Smooth muscle cell (in vitro differentiated cells): ENCODE measurements around the gene FUOM. TPM values are rescaled to one million over a fixed set of nuclear protein-coding genes. Genes with fewer than 3 reads are reported as not detected.

ENCODE experiments used
- DNase-seq: peaks from one replicate; lab custom pipeline; 2025; ENCODE audit not compliant: unreplicated experiment; lab: John Stamatoyannopoulos, UW
- H2AFZ ChIP-seq: fragments of 200-600 bp; sonication (generic); 2 replicates; pipeline ENCODE4 v1.6.0; 2016; ENCODE audit warnings: antibody characterized with exemption, low read depth, mild to moderate bottlenecking
- H3F3A ChIP-seq: fragments of 200-600 bp; sonication (generic); 2 replicates; pipeline ENCODE4 v1.6.0; 2017; ENCODE audit warnings: antibody characterized with exemption, low read depth
- H3K27ac ChIP-seq: fragments of 200-600 bp; sonication (generic); 2 replicates; pipeline ENCODE4 v1.5.1; 2016; ENCODE audit warnings: low read depth, mild to moderate bottlenecking
- H3K27me3 ChIP-seq: fragments of 200-600 bp; sonication (generic); 2 replicates; pipeline ENCODE4 v1.6.1; 2016; ENCODE audit warnings: low read depth, mild to moderate bottlenecking
- H3K36me3 ChIP-seq: fragments of 200-600 bp; sonication (generic); 2 replicates; pipeline ENCODE4 v1.5.1; 2016; ENCODE audit warnings: low read depth
- H3K4me1 ChIP-seq: fragments of 200-600 bp; sonication (generic); 2 replicates; pipeline ENCODE4 v1.5.1; 2016; ENCODE audit warnings: low read depth
- H3K4me2 ChIP-seq: fragments of 200-600 bp; sonication (generic); 2 replicates; pipeline ENCODE4 v1.6.0; 2016; ENCODE audit warnings: mild to moderate bottlenecking
- H3K4me3 ChIP-seq: fragments of 200-600 bp; sonication (generic); 2 replicates; pipeline ENCODE4 v1.5.1; 2016; ENCODE audit warnings: mild to moderate bottlenecking
- H3K79me2 ChIP-seq: fragments of 200-600 bp; sonication (generic); 2 replicates; pipeline ENCODE4 v1.6.0; 2016; ENCODE audit warnings: low read depth, mild to moderate bottlenecking
- H3K9ac ChIP-seq: fragments of 200-600 bp; sonication (generic); 2 replicates; pipeline ENCODE4 v1.6.0; 2016; ENCODE audit warnings: low read depth
- H3K9me3 ChIP-seq: fragments of 200-600 bp; sonication (generic); replicated peaks from 2 replicates; pipeline ENCODE4 v1.5.1; 2016; ENCODE audit warnings: low read depth
- H4K20me1 ChIP-seq: fragments of 200-600 bp; sonication (generic); 2 replicates; pipeline ENCODE4 v1.6.0; 2016; ENCODE audit warnings: low read depth
- WGBS: methylation state at CpG from one replicate; pipeline ENCODE4 v1.1.7; 2016; ENCODE audit warnings: low lambda C conversion rate; 5-methylcytosine and 5-hydroxymethylcytosine counted together
- polyA plus RNA-seq: library from polyadenylated mRNA; unstranded; fragments of >200 nt; fragmentation: Nextera tagmentation; extraction: Ambion mirVana; gene quantifications from 2 replicates; pipeline ENCODE4 v1.2.1, GENCODE V29; 2016
- total RNA-seq: library from RNA; depleted of rRNA; stranded (reverse); fragments of >200 nt; gene quantifications from 2 replicates; pipeline ENCODE4 v1.2.3, GENCODE V29; 2014
- TF ChIP-seq, protein P1 (sequence below): fragments of 200-600 bp; sonication (generic); IDR thresholded peaks from 2 replicates; pipeline ENCODE4 v1.5.1; 2017; ENCODE audit warnings: borderline replicate concordance, mild to moderate bottlenecking, antibody characterized with exemption; ENCODE audit not compliant: insufficient read depth, poor library complexity, severe bottlenecking

Gene FUOM
- total and polyA plus RNA-seq, 2 experiments from 2014 or later = 19.5 to 46.7 TPM

DNA sequence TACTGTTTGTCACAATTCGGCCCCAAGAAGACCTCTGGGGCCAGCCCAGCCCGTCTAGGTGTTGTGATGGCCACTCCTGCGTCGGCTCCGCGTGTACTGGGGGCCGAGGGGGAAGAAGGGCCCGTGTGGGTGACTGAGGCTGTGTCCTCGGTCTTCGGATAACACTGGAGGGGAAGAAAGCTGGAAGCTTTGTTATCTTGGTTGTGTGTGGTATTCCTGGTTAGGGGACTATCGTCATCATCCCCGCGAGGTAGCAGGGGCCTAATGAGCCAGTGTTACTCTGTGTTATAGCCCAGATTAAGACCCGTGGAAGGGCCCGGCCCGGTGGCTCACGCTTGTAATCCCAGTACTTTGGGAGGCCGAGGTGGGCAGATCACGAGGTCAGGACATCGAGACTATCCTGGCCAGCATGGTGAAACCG is 37.0 kb upstream of the FUOM start:
- H3K27ac ChIP-seq = peak overlapping the region; percentile 57
- H4K20me1 ChIP-seq = no peaks in the 10 kb centered on the region
- no peaks in the 10 kb centered on the region for H3K27me3 ChIP-seq
- H3K9me3 ChIP-seq = no peaks in the 10 kb centered on the region
- TF ChIP-seq, protein P1, sequence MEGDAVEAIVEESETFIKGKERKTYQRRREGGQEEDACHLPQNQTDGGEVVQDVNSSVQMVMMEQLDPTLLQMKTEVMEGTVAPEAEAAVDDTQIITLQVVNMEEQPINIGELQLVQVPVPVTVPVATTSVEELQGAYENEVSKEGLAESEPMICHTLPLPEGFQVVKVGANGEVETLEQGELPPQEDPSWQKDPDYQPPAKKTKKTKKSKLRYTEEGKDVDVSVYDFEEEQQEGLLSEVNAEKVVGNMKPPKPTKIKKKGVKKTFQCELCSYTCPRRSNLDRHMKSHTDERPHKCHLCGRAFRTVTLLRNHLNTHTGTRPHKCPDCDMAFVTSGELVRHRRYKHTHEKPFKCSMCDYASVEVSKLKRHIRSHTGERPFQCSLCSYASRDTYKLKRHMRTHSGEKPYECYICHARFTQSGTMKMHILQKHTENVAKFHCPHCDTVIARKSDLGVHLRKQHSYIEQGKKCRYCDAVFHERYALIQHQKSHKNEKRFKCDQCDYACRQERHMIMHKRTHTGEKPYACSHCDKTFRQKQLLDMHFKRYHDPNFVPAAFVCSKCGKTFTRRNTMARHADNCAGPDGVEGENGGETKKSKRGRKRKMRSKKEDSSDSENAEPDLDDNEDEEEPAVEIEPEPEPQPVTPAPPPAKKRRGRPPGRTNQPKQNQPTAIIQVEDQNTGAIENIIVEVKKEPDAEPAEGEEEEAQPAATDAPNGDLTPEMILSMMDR = no peak
- peaks cover 36% of the 10 kb centered on the region for H3K79me2 ChIP-seq
- H3K36me3 ChIP-seq = no peaks in the 10 kb centered on the region
- no peaks in the 10 kb centered on the region for H3F3A ChIP-seq
- no peak for DNase-seq
- H2AFZ ChIP-seq = peak overlapping the region; percentile 32
- 29% methylated on average over 21 of the region's 21 CpGs for WGBS
- peak overlapping the region; percentile 75 for H3K4me3 ChIP-seq
- H3K4me1 ChIP-seq = no peaks in the 10 kb centered on the region
- H3K4me2 ChIP-seq = peak overlapping the region; percentile 91
- H3K9ac ChIP-seq = peak overlapping the region; percentile 72

DNA sequence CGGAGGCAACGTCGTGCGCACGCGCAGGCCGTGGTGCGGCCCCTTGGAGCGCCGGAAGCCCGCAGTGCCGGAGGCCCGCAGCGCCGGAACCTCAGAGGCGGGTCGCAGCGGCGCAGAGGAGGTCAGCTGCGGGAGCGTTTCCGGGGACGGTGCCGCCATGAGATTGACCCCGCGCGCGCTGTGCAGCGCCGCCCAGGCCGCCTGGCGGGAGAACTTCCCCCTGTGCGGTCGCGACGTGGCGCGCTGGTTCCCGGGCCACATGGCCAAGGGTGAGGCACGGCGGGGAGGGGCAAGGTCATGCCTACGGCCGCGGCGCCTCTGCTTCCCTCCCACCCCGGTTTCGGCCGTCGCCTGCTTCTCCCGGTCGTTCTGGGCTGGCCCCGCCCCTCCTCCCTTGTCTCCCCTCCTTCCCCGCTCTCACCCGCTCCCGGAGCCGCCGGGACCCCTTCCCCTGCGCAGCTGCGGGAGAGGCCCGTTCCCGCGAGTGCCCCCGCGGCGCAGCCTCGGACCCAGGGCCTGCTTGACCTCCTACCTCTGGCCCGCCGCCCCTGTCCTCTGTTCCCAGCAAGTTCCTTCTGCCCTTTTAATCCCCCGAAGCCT is 36.3 kb upstream of the FUOM start, which contains the start of gene MTG1:
MTG1 (plus strand) TSS at position 94 of the 600 bp plus-strand sequence; CDS start at position 158, 64 bp downstream.
- TF ChIP-seq, protein P1 = no peak
- H3F3A ChIP-seq = no peaks in the 10 kb centered on the region
- no peaks in the 10 kb centered on the region for H3K9me3 ChIP-seq
- H3K9ac ChIP-seq = peak within 1 kb of the TSS; percentile 72
- H3K4me2 ChIP-seq = peak within 1 kb of the TSS; percentile 91
- no peaks in the 10 kb centered on the region for H4K20me1 ChIP-seq
- WGBS = 2% methylated on average over 55 of the region's 69 CpGs
- H3K4me1 ChIP-seq = no peaks in the 10 kb centered on the region
- H2AFZ ChIP-seq = peak within 1 kb of the TSS; percentile 67
- no peaks in the 10 kb centered on the region for H3K27me3 ChIP-seq
- no peaks in the 10 kb centered on the region for H3K36me3 ChIP-seq
- H3K79me2 ChIP-seq = peaks cover 36% of the 10 kb centered on the region
- peak within 1 kb of the TSS; percentile 75 for H3K4me3 ChIP-seq
- peak; percentile 84 for DNase-seq
- peak within 1 kb of the TSS; percentile 57 for H3K27ac ChIP-seq

DNA sequence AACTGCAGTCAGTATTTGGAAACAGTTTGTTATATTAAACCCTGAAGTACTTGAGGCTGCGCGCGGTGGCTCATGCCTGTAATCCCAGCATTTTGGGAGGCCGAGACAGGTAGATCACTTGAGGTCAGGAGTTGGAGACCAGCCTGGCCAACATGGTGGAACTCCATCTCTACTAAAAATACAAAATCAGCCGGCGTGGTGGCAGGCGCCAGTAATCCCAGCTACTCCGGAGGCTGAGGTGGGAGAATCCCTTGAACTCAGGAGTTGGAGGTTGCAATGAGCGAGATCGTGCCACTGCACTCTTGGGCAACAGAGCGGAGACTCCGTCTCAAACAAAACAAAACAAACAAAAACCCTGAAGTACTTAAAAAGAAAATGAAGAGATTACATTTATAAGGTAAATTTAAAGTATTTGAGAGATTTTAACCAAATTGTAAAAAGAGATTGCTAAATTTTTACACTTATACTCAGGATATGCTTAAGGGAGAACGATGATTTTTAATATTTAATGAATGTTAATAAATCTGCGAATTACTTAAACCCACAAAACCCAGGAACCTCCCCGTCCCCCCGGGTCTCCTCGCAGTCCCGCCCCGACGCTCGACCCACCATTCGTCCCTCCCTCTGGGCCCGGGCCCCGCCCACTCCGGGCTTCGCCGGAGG is 35.7 kb upstream of the FUOM start:
- no peaks in the 10 kb centered on the region for H3K36me3 ChIP-seq
- 28% methylated on average over 27 of the region's 27 CpGs for WGBS
- H4K20me1 ChIP-seq = no peaks in the 10 kb centered on the region
- no peak overlapping the region for H3K9ac ChIP-seq
- peak overlapping the region; percentile 91 for H3K4me2 ChIP-seq
- H3K4me1 ChIP-seq = no peaks in the 10 kb centered on the region
- H3K4me3 ChIP-seq = peak overlapping the region; percentile 75
- no peak overlapping the region for H3K27ac ChIP-seq
- H3K79me2 ChIP-seq = peaks cover 36% of the 10 kb centered on the region
- H3K27me3 ChIP-seq = no peaks in the 10 kb centered on the region
- H3F3A ChIP-seq = no peaks in the 10 kb centered on the region
- TF ChIP-seq, protein P1 = no peak
- H2AFZ ChIP-seq = peak overlapping the region; percentile 67
- no peaks in the 10 kb centered on the region for H3K9me3 ChIP-seq
- DNase-seq = no peak
